Activated T-helper 2 cell treated with anti-CD3 and anti-CD28 coated beads, Interferon-gamma antibody, Interleukin-2, Interleukin-4, amounts not matched to agents 10 μg/mL and 5 μg/mL and 100 μg/mL, durations not matched to agents 14 hours and 24 hours and 36 hours (primary cell): ENCODE measurements around the gene ACR. TPM values are rescaled to one million over a fixed set of nuclear protein-coding genes. Genes with fewer than 3 reads are reported as not detected.
A peak's percentile ranks its signal among the peaks of the same experiment; 100 is the strongest.

Source experiments
- DNase-seq: peaks from one replicate; pipeline ENCODE4 v3.0.0; 2021; ENCODE audit warnings: low spot score
- H3K27ac Mint-ChIP-seq: one replicate; pipeline ENCODE4 v1.8.0; 2021; ENCODE audit warnings: mixed read lengths
- H3K27me3 Mint-ChIP-seq: one replicate; pipeline ENCODE4 v1.8.0; 2021; ENCODE audit warnings: low read depth, mixed read lengths
- H3K36me3 Mint-ChIP-seq: one replicate; pipeline ENCODE4 v1.8.0; 2021; ENCODE audit warnings: low read depth, mixed read lengths
- H3K4me1 Mint-ChIP-seq: one replicate; pipeline ENCODE4 v1.8.0; 2021; ENCODE audit warnings: low read depth, mixed read lengths
- H3K4me3 Mint-ChIP-seq: one replicate; pipeline ENCODE4 v1.8.0; 2021; ENCODE audit warnings: low read depth, mild to moderate bottlenecking, moderate library complexity, mixed read lengths
- H3K9me3 Mint-ChIP-seq: one replicate; pipeline ENCODE4 v1.8.0; 2021; ENCODE audit warnings: mixed read lengths
- intact Hi-C: fragments of 100-400 bp; cut with micrococcal nuclease; formaldehyde crosslinking; loops from one replicate; pipeline ENCODE4 v1.15.1; 2023
- total RNA-seq: library from RNA; stranded (reverse); gene quantifications from 2 replicates; pipeline ENCODE4 v1.2.3, GENCODE V29; 2022

Gene ACR
- total RNA-seq, 1 donor from 2014 or later, result not detected

GRCh38 chr22:50726643-50727340 lies 11.2 kb upstream of the ACR start:
- Mint-ChIP-seq H3K36me3 (no peaks in the 10 kb centered on the region), H3K27me3 (no peaks in the 10 kb centered on the region), H3K4me3 (no peak overlapping the region), H3K27ac (no peak overlapping the region), H3K9me3 (no peaks in the 10 kb centered on the region), H3K4me1 (no peaks in the 10 kb centered on the region)
- no peak for DNase-seq
- intact Hi-C loops, result no loop called here

- Mint-ChIP-seq H3K4me1 (no peaks in the 10 kb centered on the region), H3K9me3 (no peaks in the 10 kb centered on the region), H3K4me3 (no peak overlapping the region), H3K36me3 (no peaks in the 10 kb centered on the region), H3K27me3 (no peaks in the 10 kb centered on the region), H3K27ac (no peak overlapping the region)
- DNase-seq, result no peak
- intact Hi-C loops, result no loop called here
These were observed 10.1 kb upstream of the ACR start for GRCh38 chr22:50727678-50728522.

- H3K4me3 Mint-ChIP-seq, result no peak overlapping the region
- H3K27ac Mint-ChIP-seq, result no peak overlapping the region
- intact Hi-C loops, result no loop called here
- H3K4me1 Mint-ChIP-seq, result no peaks in the 10 kb centered on the region
- no peaks in the 10 kb centered on the region for H3K9me3 Mint-ChIP-seq
- H3K36me3 Mint-ChIP-seq, result no peaks in the 10 kb centered on the region
- no peaks in the 10 kb centered on the region for H3K27me3 Mint-ChIP-seq
- DNase-seq, result no peak
These were observed 9.5 kb upstream of the ACR start for GRCh38 chr22:50728523-50728931.

GRCh38 chr22:50729391-50730012 lies 8.5 kb upstream of the ACR start:
- Mint-ChIP-seq H3K9me3 (no peaks in the 10 kb centered on the region), H3K36me3 (no peaks in the 10 kb centered on the region), H3K4me1 (no peaks in the 10 kb centered on the region), H3K27me3 (no peaks in the 10 kb centered on the region), H3K4me3 (no peak overlapping the region), H3K27ac (no peak overlapping the region)
- intact Hi-C loops, result no loop called here
- DNase-seq, result no peak

GRCh38 chr22:50730013-50730891 lies 7.8 kb upstream of the ACR start:
- Mint-ChIP-seq H3K9me3 (no peaks in the 10 kb centered on the region), H3K27ac (no peak overlapping the region)
- intact Hi-C loops, result no loop called here

GRCh38 chr22:50730941-50731661 lies 6.9 kb upstream of the ACR start:
- intact Hi-C loops, result no loop called here
- Mint-ChIP-seq H3K27me3 (no peaks in the 10 kb centered on the region), H3K36me3 (no peaks in the 10 kb centered on the region), H3K9me3 (no peaks in the 10 kb centered on the region), H3K4me3 (no peak overlapping the region), H3K27ac (no peak overlapping the region), H3K4me1 (no peaks in the 10 kb centered on the region)
- no peak for DNase-seq

More at GRCh38 chr22:50730013-50730891, 7.8 kb upstream of the ACR start:
- DNase-seq, result no peak
- Mint-ChIP-seq H3K27me3 (no peaks in the 10 kb centered on the region), H3K4me1 (no peaks in the 10 kb centered on the region), H3K4me3 (no peak overlapping the region), H3K36me3 (no peaks in the 10 kb centered on the region)

- Mint-ChIP-seq H3K4me3 (no peak overlapping the region), H3K27ac (no peak overlapping the region), H3K9me3 (no peaks in the 10 kb centered on the region), H3K4me1 (no peaks in the 10 kb centered on the region), H3K27me3 (no peaks in the 10 kb centered on the region), H3K36me3 (no peaks in the 10 kb centered on the region)
- intact Hi-C loops, result no loop called here
- peak; percentile 24 for DNase-seq
These were observed 6.0 kb upstream of the ACR start for GRCh38 chr22:50731811-50732624.

GRCh38 chr22:50732681-50733080 lies 5.3 kb upstream of the ACR start:
- no peaks in the 10 kb centered on the region for H3K4me1 Mint-ChIP-seq
- no peaks in the 10 kb centered on the region for H3K36me3 Mint-ChIP-seq
- no peaks in the 10 kb centered on the region for H3K9me3 Mint-ChIP-seq
- H3K27ac Mint-ChIP-seq, result no peak overlapping the region
- H3K27me3 Mint-ChIP-seq, result no peaks in the 10 kb centered on the region
- DNase-seq, result no peak
- intact Hi-C loops, result no loop called here
- H3K4me3 Mint-ChIP-seq, result no peak overlapping the region

- H3K4me3 Mint-ChIP-seq, result no peak overlapping the region
- no peaks in the 10 kb centered on the region for H3K9me3 Mint-ChIP-seq
- H3K36me3 Mint-ChIP-seq, result no peaks in the 10 kb centered on the region
- H3K27ac Mint-ChIP-seq, result no peak overlapping the region
- no peaks in the 10 kb centered on the region for H3K27me3 Mint-ChIP-seq
- no peak for DNase-seq
- intact Hi-C loops, result no loop called here
- no peaks in the 10 kb centered on the region for H3K4me1 Mint-ChIP-seq
These were observed 4.3 kb upstream of the ACR start for GRCh38 chr22:50733521-50734342.

GRCh38 chr22:50734343-50734771 lies 3.6 kb upstream of the ACR start:
- Mint-ChIP-seq H3K9me3 (no peaks in the 10 kb centered on the region), H3K27ac (no peak overlapping the region), H3K27me3 (no peaks in the 10 kb centered on the region), H3K4me3 (no peak overlapping the region), H3K36me3 (no peaks in the 10 kb centered on the region), H3K4me1 (no peaks in the 10 kb centered on the region)
- intact Hi-C loops, result no loop called here
- DNase-seq, result no peak
